Brain microvascular endothelial cell (primary cell): ENCODE measurements around the gene LRRK1.

Experiments used
- DNase-seq: peaks from one replicate; pipeline ENCODE4 v3.0.0-alpha.2; 2020
- H3K27ac ChIP-seq: fragments of 250-450 bp; sonication (Bioruptor Pico); 2 replicates; pipeline ENCODE4 v1.5.1; 2020; ENCODE audit warnings: mild to moderate bottlenecking, moderate library complexity
- H3K27me3 ChIP-seq: fragments of 250-450 bp; sonication (Bioruptor Pico); replicated peaks from 2 replicates; pipeline ENCODE4 v1.5.1; 2020; ENCODE audit warnings: mild to moderate bottlenecking
- H3K36me3 ChIP-seq: fragments of 250-450 bp; sonication (Bioruptor Pico); replicated peaks from 2 replicates; pipeline ENCODE4 v1.5.1; 2020; ENCODE audit warnings: mild to moderate bottlenecking
- H3K4me3 ChIP-seq: 2 replicates; pipeline ENCODE4 v1.5.1; 2011; ENCODE audit warnings: low read depth, mild to moderate bottlenecking, control low read depth, low read length, moderate library complexity
- CTCF ChIP-seq: IDR thresholded peaks from 2 replicates; pipeline ENCODE4 v1.5.1; 2011; ENCODE audit warnings: low read depth, mild to moderate bottlenecking, moderate library complexity, low read length, control low read depth, inconsistent platforms; ENCODE audit errors: missing control alignments
- in situ Hi-C: cut with HindIII; loops from 2 replicates; pipeline ENCODE4 v1.10.0; 2017; ENCODE audit warnings: low sequenced_read_pairs, low pct_ligation_motif_present

Gene LRRK1

GRCh38 chr15:100980410-100981046 lies 61.4 kb downstream of the LRRK1 start:
- no peaks in the 10 kb centered on the region for H3K36me3 ChIP-seq
- H3K27me3 ChIP-seq: no peaks in the 10 kb centered on the region
- no peak for DNase-seq
- H3K4me3 ChIP-seq: no peak overlapping the region
- in situ Hi-C loops: no loop called here
- TF ChIP-seq CTCF: no peak
- H3K27ac ChIP-seq: no peak overlapping the region

GRCh38 chr15:100981086-100981485 lies 61.9 kb downstream of the LRRK1 start:
- no peak overlapping the region for H3K4me3 ChIP-seq
- no peak for TF ChIP-seq CTCF
- H3K36me3 ChIP-seq: no peaks in the 10 kb centered on the region
- H3K27me3 ChIP-seq: no peaks in the 10 kb centered on the region
- no peak overlapping the region for H3K27ac ChIP-seq
- DNase-seq: no peak
- in situ Hi-C loops: no loop called here

DNA sequence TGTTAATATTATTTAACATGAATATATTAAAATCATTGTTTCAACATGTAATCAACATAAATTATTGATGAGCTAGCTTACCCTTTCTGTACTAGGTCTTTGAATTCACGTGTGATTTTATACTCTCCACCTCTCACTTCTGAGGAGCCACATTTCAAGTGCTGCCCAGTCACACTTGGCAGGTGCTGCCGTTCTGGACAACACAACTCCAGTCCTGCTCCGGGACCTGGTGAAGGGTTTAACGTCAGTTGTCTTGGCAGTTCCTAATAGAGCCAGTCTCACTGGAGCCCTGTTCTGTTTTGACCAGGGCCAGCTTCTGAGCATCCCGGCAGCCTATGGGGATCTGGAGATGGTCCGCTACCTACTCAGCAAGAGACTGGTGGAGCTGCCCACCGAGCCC lies 64.1 kb downstream of the LRRK1 start:
- no peak overlapping the region for H3K27ac ChIP-seq

DNA sequence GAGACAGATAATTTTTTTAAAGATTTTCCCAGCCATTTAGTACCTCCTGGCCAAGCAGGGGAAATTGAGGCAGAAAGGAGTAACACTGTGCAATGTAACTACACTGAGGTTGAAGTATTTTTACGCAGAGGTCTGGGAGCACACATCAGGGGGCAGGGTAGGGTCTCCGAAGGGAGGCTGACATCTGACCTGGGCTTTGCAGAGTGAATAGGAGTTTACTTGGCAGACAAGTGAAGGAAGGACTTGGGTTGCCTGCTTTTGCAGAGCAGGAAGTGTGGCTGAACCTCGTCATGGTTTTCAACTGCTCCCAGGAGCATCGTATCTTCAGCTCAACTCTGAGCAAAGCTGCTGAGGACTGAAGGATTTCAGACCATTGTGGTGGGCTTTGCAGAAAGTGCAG lies 66.2 kb downstream of the LRRK1 start:
- Histone ChIP-seq H3K36me3 (no peaks in the 10 kb centered on the region), H3K27me3 (no peaks in the 10 kb centered on the region), H3K4me3 (no peak overlapping the region), H3K27ac (no peak overlapping the region)
- in situ Hi-C loops: no loop called here
- DNase-seq: no peak
- no peak for TF ChIP-seq CTCF

More for the DNA sequence above, 64.1 kb downstream of the LRRK1 start:
- Histone ChIP-seq H3K36me3 (no peaks in the 10 kb centered on the region), H3K4me3 (no peak overlapping the region), H3K27me3 (no peaks in the 10 kb centered on the region)
- no peak for TF ChIP-seq CTCF
- in situ Hi-C loops: no loop called here
- no peak for DNase-seq

GRCh38 chr15:100986158-100986896 lies 67.2 kb downstream of the LRRK1 start:
- no peaks in the 10 kb centered on the region for H3K36me3 ChIP-seq
- no peak for TF ChIP-seq CTCF
- H3K27ac ChIP-seq: no peak overlapping the region
- in situ Hi-C loops: no loop called here
- H3K27me3 ChIP-seq: no peaks in the 10 kb centered on the region
- H3K4me3 ChIP-seq: no peak overlapping the region
- DNase-seq: no peak
